Pulmonary artery endothelial cell (primary cell): ENCODE data around the gene GPR173. TPM values are rescaled to one million over a fixed set of nuclear protein-coding genes. Genes with fewer than 3 reads are reported as not detected.

Experiments
- DNase-seq: peaks from one replicate; pipeline ENCODE4 v3.0.0-alpha.2; 2011; ENCODE audit warnings: low read depth, low spot score
- total RNA-seq: library from RNA; depleted of rRNA; stranded (reverse); fragments of >200 nt; gene quantifications from 2 replicates; pipeline ENCODE4 v1.2.3, GENCODE V29; 2014

The GPR173 gene, protein sequence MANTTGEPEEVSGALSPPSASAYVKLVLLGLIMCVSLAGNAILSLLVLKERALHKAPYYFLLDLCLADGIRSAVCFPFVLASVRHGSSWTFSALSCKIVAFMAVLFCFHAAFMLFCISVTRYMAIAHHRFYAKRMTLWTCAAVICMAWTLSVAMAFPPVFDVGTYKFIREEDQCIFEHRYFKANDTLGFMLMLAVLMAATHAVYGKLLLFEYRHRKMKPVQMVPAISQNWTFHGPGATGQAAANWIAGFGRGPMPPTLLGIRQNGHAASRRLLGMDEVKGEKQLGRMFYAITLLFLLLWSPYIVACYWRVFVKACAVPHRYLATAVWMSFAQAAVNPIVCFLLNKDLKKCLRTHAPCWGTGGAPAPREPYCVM
- total RNA-seq: 2.7 and 3.2 TPM in 2 replicates

DNA sequence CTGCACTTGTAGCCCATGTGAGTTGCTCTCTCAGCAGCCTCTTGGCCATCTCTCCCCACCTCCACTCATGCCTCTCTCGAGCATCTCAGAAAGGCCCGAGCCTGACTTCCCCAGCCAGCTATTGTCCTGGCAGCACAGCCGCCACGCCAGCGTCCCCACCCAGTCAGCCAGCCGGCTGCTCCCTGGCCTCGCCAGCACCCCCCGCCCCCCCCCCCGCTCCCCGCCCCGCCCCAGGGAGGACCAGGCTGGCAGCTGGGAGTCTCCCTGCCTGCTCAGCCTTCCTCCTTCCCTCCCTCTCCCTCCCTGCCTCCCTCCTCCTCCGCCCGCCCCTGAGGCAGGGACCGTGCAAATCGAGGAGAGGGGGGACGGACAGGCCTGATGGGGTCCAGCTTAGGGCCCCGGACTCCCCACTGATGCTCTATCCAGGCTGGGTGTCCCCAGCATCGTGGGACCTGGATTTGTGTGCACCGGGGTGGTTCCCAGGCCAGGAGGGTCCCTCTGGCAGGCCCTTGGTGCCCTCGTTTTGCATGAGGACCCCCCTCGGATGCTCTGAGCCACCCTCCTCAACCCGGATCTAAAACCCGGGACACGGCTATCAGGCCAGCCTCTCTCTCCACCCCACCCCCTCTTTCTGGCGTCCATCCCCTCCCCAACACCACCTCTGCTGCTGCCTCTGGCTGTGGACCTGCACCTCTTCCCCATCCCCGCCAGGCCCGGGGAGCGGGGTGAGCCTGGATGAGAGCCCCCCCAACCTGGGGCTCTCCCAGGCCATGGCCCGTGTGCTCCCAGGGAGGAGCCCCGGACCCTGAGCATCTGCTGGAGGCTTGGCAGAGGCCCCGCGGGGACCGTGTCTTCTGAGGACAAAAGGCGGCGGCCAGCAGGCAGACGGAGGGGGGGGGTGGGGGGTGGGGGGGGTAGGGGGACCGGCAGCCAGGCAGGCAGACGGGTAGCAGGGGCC is at the start of gene GPR173:
GPR173 (plus strand) TSS at position 621 of the 958 bp plus-strand sequence. CDS start 27,833 bp downstream, outside the sequence.
- DNase-seq: no peak

DNA sequence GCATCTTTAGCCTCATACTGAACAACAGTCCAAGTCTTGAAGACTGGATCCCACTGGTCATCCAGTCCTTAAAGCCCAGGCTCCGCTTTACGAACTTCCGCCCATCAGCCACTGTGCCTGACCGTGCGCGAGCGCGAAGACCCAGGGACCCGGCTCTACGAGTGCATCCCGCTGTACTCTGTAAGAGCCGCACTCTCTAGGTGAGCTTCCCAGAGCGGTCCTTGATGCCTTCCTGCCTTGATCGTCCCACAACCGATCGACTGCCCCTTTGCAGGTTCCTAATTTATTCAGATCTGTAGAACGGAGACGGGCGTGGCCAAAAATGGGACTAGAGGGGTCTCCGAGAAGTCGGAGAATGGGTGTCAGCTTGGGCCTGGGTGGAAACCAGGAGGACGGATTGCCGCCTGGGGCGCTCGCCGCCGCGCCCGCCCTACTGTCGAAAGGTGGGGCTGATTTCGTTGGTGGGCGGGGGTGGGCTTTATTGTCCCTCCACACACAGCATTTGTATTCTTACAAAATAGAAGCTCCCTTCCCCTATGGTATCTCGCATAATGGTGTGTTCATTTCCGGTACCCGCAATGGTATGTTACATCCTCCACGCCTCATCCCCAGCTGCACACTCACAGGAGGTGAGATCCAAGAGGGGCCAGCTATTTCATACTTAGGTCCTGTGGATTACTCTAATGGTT is 48.0 kb upstream of the GPR173 start:
- DNase-seq: no peak

DNA sequence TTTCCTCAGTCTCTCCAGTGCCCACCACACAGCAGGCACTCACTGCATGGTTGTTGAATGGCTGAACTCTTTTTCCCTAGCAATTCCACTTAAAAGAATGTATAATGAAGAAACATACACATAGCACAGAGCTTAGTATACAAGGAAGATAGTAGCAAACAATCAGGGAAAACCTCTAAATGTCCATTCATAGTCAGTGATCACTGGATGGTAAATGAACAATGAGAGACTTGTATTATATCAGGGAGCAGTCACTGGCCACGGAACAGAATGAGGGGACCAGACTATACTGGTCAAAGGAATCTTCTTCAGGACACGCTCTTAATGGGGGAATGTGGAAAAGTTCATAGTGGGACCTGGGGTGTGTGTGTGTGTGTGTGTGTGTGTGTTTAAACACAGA is 46.6 kb upstream of the GPR173 start:
- DNase-seq: no peak

DNA sequence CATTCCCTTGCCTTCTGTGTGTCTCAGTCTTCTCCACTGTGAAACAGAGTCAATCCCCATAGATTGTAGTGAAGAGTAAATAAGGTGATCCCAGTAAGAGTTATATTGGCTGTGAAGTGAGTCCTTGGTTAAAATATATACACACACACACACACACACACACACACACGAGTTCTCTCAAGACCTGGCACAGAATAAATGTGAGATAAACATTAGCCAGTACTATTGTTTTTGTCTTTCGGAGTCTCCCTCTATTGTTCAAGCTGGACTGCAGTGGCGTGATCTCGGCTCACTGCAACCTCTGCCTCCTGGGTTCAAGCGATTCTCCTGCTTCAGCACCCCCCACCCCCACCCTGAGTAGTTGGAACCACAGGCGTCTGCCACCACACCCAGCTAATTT is 45.5 kb upstream of the GPR173 start:
- no peak for DNase-seq

DNA sequence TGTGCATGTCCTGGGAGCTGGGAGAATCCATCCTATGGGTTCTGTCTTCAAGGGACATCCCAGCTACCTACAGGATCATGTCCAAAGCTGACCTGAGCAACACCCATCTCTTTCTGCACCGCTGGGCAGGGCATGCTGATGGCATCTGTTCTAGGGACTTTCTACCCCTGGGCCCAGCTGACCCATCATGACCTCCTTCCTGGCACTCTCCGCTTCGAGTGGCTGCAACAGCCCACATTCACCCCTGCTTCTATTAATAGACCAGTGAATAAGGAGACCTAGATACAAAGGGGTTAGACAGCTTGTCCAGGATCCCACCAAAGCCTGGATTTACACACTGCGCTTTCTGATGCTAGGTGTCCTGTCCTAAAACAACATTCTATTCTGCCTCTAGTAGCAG is 44.6 kb upstream of the GPR173 start:
- DNase-seq: no peak

DNA sequence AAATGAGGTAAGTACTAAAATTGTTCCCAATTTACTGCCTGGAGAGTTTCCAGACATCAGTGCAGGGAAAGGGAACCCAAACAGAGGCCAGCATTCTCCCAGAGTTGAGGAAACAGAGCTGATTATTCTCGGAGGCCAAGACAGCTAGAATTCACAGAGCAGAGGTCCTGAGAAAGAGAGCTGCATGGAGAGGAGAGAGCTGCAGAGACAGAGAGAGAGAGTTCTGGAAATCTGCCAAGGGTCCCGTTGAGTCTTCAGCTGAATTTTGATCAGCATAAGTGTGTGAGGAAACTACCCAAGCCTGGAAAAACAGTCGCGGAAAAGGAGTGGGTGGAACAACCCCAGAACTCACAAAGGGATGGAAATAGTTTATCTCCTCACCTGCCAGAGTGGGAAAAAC is 43.8 kb upstream of the GPR173 start:
- DNase-seq: no peak

DNA sequence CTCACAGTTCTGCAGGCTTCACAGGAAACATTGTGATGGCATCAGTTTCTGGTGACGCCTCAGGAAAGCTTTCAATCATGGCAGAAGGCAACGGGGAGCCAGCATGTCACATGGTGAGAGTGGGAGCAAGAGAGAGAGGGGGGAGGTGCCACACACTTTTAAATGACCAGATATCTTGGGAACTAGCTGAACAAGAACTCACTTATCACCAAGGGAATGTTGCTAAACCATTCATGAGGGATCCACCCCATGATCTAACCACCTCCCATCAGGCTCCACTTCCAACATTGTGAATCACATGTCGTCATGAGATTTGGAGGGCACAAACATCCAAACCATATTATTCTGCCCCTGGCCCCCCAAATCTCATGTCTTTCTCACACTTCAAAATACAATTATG is 43.3 kb upstream of the GPR173 start:
- DNase-seq: no peak

DNA sequence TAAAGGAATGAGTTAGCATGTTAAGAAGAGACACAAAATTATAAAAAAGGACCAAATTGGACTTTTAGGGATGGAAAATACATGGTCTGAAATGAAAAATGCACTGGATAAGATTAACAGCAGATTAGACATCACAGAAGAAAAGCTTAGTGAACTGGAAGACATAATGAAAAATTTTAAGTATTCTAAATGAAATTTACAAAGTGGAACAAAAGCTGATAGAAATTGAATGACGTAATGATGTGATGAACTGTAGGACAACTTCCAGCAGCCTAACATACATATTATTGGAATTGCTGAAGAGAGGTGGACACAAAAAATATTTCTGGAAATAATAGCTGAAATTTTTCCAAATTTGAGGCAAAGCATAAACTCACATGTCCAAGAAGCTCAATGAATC is 39.6 kb upstream of the GPR173 start:
- no peak for DNase-seq

DNA sequence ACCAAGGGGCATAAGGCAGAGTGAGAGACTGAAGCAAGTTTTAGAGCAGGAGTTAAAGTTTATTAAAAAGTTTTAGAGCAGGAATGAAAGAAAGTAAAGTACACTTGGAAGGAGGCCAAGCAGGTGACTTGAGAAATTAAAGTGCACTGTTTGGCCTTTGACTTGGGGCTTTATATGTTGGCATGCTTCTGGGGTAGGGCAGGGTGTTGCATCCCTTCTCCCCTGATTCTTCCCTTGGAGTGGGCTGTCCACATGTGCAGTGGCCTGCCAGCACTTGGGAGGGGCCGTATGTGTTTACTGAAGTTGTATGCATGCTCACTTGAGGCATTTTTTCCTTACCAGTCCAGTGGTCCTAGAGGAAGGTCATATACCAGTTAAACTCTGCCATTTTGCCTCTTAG is 35.3 kb upstream of the GPR173 start:
- DNase-seq: no peak

DNA sequence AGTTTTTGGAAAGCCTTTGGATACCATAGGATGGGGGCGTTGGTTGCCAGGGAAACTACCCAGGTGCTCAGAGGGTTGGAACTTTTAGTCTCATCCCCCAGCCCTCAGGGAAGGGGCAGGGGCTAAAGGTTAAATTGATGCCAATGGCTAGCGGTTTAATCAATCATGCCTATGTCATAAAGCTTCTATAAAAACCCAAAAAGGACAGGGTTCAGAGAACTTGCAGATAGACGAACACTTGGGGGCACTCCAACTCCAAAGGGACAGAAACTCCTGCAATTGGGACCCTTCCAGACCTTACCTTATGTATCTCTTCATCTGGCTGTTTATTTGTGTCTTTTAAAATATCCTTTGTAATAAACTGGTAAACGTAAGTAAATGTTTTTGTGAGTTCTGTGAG is 30.0 kb upstream of the GPR173 start:
- no peak for DNase-seq

DNA sequence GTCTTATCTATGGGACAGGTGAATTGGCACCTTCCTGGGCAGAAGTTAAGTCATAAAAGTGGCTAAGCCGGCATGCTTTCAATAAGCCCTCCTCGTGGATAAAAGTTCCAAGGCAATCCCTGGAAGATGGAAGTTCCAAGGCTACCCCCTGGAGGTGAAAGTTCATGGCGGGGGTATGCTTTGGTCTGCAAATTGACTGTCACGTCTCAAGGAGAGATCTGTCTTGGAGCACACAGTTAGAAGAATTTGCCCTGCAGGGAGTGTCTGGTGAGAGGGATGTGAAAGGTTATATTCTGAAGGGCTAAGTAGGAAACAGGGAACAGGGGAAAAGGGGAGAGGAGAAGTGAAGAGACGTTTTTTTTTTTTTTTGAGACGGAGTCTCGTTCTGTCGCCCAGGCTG is 26.2 kb upstream of the GPR173 start:
- no peak for DNase-seq

DNA sequence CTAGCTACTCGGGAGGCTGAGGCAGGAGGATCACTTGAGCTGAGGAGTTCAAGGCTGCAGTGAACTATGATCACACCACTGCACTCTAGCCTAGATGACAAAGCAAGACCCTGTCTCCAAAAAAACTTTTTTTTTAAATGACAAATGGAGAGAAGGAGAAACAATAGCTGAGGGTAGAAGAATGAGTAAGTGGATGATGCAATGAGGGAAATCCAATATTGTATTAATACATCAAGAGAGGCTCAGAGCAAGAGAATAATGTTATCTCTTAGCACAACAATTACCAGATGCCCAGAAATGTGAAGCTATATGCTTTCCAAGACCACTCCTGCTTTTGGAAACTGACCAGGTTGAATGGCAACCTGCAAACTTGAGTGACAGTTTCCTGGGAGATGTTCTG is 19.9 kb upstream of the GPR173 start:
- DNase-seq: no peak

DNA sequence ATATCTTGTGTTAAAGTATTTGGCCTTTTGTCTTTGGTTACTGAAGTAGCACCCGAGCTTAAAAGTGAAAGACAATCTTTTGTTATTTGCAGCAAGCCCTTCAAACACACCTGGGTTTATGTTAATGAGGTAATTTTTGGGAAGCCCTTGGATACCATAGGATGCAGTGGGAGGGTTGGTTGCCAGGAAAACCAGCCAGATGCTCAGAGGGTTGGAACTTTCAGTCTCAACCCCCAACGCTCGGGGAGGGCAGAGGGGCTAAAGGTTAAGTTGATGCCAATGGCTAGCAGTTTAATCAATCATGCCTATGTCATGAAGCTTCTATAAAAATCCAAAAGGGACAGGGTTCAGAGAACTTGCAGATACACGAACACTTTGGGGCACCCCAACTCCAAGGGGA is 17.2 kb upstream of the GPR173 start:
- DNase-seq: no peak

GRCh38 chrX:53036149-53036548 is 12.4 kb upstream of the GPR173 start:
- no peak for DNase-seq

DNA sequence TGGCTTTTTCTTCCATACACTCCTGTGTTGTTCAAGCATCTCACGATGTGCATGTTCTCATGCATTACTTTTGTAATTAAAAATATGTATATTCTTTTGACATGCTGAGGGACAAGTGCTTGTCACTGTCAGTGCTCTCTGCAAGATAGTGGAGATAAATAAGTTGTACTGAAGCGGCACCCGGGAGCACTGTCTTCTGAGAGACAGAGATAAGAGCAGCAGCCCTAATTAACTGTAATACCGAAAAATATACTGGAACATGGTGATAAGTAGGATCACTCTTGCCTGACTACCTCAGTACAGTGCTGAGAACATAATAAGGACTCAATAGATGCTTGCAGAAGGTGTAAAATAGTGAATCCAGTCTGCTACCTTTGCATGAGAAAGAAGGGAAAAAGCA is 9.4 kb upstream of the GPR173 start:
- DNase-seq: no peak

DNA sequence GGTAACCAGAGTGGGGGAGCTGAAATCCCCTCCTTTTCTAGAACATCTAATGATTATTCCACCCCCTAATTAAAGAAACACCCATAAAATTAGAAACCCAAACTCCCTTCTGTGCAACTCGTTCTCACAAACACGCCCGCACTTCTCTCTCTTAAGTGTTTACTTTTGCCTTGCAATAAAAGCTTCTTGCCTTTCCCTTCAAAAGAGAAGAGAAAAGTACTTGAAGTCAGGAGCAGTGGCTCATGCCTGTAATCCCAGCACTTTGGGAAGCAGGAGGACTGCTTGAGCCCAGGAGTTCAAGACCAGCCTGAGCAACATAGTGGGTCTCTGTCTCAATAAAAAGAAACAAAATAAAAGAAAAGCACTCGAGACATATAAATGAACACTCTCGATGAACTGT is 3.6 kb upstream of the GPR173 start:
- no peak for DNase-seq

GRCh38 chrX:53047228-53047627 is 1.4 kb upstream of the GPR173 start:
- no peak for DNase-seq

DNA sequence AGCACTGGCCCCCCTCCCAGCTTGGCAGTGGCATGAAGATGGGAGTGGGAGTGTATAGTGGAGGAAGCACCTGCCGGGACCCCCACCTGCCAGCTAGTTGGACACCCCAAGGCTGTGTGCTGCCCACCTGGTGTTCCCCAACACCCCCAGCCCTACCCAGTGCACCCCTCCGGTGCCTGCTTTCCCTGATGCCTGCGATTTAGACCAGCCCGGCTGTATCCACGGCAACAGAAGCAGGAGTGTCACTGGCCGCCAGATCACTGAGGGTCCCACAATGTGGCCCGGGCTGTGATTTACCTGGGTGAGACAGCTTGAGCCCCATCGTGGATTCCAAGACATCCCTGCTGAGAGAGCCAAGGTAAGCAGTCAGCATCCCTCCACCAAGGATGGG is 533 bp downstream of the GPR173 start:
- DNase-seq: no peak

GRCh38 chrX:53050841-53051240 is 2.3 kb downstream of the GPR173 start:
- no peak for DNase-seq

- no peak for DNase-seq
These were observed 6.8 kb downstream of the GPR173 start for GRCh38 chrX:53055244-53055849.

DNA sequence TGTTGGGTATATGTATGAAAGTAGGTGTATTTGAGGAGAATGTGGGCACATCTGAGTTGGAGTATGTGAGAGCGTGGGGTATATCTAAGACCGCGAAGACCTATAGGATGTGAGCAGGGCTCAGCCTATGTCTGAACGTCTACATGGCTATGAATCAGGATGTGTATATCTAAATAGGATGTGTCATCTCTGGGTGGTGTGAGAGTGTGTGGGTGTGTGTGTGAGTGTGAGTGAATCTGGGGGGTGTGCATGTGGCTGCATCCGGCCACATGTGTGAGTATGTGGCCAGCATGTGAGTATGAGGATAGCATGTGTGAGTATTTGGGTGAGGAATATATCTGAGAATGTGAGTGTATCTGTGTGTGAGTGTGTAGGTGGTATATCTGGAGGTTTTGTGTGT is 7.7 kb downstream of the GPR173 start:
- DNase-seq: no peak

DNA sequence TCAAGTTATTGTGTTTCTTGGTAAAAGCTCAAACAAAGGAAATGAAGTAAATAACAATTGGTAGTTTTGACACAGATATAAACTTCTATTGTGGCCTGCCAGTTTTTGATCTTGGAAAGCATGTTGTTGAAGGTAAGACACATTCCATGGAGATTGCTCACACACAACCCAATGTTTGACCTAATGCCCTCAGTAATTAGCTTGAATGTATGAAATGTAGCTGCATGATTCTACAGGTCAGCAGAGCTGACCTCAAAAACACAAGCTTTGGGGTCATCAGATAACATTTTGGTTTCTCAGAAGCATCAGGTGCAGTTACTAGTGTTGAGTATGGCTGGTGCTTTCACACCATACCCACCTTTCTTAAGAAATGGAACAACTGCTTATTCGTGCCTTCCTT is 16.5 kb downstream of the GPR173 start:
- DNase-seq: no peak
